ENCODE data around the gene KIRREL2.
"Not testable (repeated sequence)": the region's sequence is repeated elsewhere in the genome, so short reads cannot be mapped to it uniquely, and the experiment has no call there.

Gene KIRREL2

GRCh38 chr19:35870124-35870736 lies 13.5 kb downstream of the KIRREL2 start:
- DNase-seq: peak; percentile 44 to 63 (median 44)

GRCh38 chr19:35870798-35871197 lies 14.1 kb downstream of the KIRREL2 start:
- DNase-seq: no peak

- no peak for DNase-seq
Observed at GRCh38 chr19:35871611-35872010, 14.9 kb downstream of the KIRREL2 start.

GRCh38 chr19:35872180-35872579 lies 15.5 kb downstream of the KIRREL2 start:
- DNase-seq: no peak

- DNase-seq: no peak
Observed at GRCh38 chr19:35874392-35874930, 17.8 kb downstream of the KIRREL2 start.

GRCh38 chr19:35879068-35879467 lies 22.4 kb downstream of the KIRREL2 start:
- no peak for DNase-seq

GRCh38 chr19:35879770-35880317 lies 23.1 kb downstream of the KIRREL2 start:
- peak; percentile 95 to 99 (median 98) for DNase-seq

GRCh38 chr19:35882114-35882832 lies 25.6 kb downstream of the KIRREL2 start:
- peak; percentile 64 to 86 (median 79) for DNase-seq

- no peak for DNase-seq
Observed at GRCh38 chr19:35883882-35884281, 27.2 kb downstream of the KIRREL2 start.

- no peak for DNase-seq
Observed at GRCh38 chr19:35885225-35885738, 28.6 kb downstream of the KIRREL2 start.

GRCh38 chr19:35885904-35886303 lies 29.2 kb downstream of the KIRREL2 start:
- no peak for DNase-seq

- DNase-seq: no peak
Observed at GRCh38 chr19:35887197-35887596, 30.5 kb downstream of the KIRREL2 start.

GRCh38 chr19:35888398-35888797 lies 31.7 kb downstream of the KIRREL2 start:
- DNase-seq: no peak

GRCh38 chr19:35889370-35890112 lies 32.8 kb downstream of the KIRREL2 start:
- no peak for DNase-seq

GRCh38 chr19:35890113-35890650 lies 33.5 kb downstream of the KIRREL2 start:
- DNase-seq: no peak

- not testable (repeated sequence) for DNase-seq
Observed at GRCh38 chr19:35891819-35892218, 35.1 kb downstream of the KIRREL2 start.

GRCh38 chr19:35894342-35894741 lies 37.6 kb downstream of the KIRREL2 start:
- DNase-seq: no peak

GRCh38 chr19:35895911-35896642 lies 39.4 kb downstream of the KIRREL2 start:
- DNase-seq: no peak

GRCh38 chr19:35896643-35897040 lies 39.9 kb downstream of the KIRREL2 start:
- DNase-seq: no peak

- DNase-seq: no peak
Observed at GRCh38 chr19:35897706-35898451, 41.2 kb downstream of the KIRREL2 start.

GRCh38 chr19:35898499-35898809 lies 41.7 kb downstream of the KIRREL2 start:
- DNase-seq: no peak

Measured in suppressor macrophage treated with lipopolysaccharide for 1 hour (primary cell).